GM18858 (cell line): Measurements from ENCODE around the gene MRM2.
"Not testable (repeated sequence)": the region's sequence is repeated elsewhere in the genome, so short reads cannot be mapped to it uniquely, and the experiment has no call there.

ENCODE experiments used
- ATAC-seq: cut with Tn5 transposase; IDR thresholded peaks from one replicate; pipeline ENCODE4 v1.9.1; 2021; ENCODE audit not compliant: unreplicated experiment

Gene MRM2

DNA sequence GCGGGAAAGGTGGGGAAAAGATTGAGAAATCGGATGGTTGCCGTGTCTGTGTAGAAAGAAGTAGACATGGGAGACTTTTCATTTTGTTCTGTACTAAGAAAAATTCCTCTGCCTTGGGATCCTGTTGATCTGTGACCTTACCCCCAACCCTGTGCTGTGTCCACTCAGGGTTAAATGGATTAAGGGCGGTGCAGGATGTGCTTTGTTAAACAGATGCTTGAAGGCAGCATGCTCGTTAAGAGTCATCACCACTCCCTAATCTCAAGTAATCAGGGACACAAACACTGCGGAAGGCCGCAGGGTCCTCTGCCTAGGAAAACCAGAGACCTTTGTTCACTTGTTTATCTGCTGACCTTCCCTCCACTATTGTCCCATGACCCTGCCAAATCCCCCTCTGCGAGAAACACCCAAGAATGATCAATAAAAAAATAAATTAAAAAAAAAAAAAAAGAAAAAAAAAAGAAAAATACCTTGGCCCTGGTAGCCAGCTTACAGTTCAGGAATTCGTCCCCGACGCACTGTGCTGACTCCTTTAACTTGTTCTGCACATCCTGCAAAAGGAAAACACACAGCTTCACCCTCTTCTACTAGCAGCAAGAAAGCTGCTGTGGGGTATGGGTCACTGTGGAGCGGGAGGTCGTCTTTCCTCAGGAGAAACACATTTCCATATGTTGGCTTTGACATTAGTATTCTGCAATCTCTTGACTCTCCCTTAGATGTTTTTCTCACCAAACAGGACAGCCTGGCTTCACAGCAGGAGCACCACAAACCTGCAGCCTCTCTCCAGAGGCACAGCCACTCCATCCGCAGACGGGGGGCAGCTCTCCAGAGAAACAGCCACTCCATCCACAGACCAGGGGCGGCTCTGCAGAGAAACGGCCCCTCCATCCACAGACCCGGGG is 27.3 kb upstream of the MRM2 start:
- not testable (repeated sequence) for ATAC-seq

DNA sequence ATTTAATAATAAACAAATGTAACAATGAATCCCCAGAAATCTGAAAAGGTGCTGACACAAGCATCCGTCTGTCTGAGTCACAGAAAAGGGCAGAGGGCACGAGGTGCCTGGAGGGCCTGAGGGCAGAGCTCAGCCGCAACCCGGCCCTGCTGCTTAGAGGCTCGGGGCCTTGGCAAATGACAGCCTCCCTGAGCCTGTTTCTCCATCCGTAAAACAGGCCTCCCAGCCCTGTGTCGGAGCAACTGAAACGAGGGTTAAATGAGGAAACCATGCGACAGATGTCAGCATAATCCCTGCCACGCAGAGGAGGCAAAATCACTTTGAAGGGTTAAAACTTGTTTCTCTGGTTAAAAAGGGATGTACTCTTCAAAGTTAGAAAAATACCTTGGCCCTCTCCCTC is 24.9 kb upstream of the MRM2 start:
- no peak for ATAC-seq

- no peak for ATAC-seq
Observed at GRCh38 chr7:2264158-2264557, 22.2 kb upstream of the MRM2 start.

- ATAC-seq: no peak
Observed at GRCh38 chr7:2263176-2263575, 21.2 kb upstream of the MRM2 start.

GRCh38 chr7:2261611-2262010 is 19.6 kb upstream of the MRM2 start:
- no peak for ATAC-seq

DNA sequence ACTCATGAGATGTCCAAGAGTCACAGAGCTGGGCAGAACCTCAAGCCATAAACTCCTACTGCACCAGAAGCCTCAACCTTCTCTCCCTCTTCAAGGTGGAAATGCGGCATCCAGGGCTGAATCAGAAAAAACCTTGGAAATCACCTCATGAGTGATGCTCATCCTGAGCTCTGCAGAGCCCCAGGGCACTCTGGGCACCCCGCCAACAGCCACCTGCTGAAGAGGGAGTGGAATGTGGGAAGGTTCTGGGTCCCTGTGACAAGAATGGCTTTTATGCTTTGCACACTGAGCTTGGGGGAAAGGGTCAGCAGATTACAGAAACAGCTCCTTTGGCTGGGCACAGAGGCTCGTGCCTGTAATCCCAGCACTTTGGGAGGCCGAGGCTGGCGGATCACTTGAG is 18.8 kb upstream of the MRM2 start:
- no peak for ATAC-seq

DNA sequence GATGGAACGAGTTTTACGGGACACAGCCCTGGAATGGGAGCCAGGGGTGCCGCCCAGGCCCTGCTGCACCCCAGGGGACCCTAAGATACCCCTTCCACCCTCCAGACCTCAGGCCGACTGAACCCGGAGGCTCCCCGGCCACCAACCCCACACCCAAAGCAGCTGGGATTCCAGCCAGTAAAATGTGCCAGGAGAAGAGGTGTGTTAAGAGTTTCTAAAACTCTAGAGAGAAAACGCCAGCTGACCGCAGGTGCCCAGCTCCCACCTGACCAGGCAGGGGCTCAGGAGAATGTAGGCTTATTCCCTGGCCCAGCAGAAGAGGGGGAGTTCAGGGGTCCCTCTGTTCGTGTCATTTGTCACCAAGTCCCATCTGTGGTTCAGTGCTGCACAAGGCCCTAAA is 17.5 kb upstream of the MRM2 start:
- no peak for ATAC-seq

GRCh38 chr7:2258661-2259365 is 16.8 kb upstream of the MRM2 start:
- peak; percentile 57 for ATAC-seq

DNA sequence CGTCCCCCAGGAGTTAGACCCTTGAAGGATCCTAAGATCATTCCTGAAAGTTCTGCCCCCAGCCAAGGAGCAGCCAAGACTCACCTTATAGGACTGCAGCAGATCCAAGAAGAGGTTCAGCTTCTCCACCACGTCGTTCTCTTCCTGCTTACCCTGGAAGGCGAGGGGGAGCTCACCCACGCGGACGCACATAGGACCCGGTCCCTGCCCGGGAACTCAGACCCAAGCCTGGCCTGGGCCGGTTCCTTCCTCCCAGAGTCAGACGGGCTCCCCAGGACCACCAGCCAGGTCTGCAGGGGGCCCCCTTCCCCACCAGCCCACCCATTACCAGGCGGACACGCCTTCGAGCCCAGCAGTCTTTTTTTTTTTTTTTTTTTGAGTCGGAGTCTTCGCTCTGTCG is 15.6 kb upstream of the MRM2 start:
- ATAC-seq: no peak

GRCh38 chr7:2257046-2257551 is 15.1 kb upstream of the MRM2 start:
- no peak for ATAC-seq

DNA sequence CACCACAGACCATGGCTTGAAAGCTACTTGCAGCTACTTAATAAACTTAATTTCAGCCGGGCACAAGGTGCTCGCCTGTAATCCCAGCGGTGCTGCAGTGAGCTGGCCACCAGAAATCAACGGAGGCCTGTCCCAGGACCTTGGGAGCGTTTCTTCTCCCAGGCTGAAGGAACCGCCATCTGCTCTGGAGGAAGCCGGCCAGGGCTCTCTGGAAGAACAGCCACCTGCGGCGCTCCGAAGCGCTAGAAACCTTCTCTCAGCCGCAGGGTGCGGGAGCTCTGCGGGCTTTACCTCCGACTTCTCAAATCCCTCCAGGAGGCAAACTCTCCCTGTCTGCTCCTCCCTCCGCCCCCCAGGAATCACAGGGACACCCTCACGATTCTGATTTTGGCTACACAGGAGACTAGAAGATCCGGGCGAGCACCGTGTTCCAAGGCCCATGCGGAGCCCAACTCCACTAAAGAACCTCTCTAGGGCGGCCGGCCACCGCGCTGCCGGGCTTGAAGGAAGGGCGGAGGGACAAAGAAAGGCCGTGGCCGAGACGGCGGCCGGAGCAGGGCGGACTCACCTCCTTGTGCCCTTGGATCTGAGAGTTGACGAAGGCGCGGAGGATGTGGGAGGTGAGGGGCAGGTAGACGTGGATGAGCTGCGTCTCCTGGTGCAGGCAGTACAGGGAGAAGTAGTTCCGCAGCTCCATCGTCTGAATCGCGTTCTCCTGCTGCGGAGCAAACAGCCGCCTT is 14.5 kb upstream of the MRM2 start:
- ATAC-seq: no peak

DNA sequence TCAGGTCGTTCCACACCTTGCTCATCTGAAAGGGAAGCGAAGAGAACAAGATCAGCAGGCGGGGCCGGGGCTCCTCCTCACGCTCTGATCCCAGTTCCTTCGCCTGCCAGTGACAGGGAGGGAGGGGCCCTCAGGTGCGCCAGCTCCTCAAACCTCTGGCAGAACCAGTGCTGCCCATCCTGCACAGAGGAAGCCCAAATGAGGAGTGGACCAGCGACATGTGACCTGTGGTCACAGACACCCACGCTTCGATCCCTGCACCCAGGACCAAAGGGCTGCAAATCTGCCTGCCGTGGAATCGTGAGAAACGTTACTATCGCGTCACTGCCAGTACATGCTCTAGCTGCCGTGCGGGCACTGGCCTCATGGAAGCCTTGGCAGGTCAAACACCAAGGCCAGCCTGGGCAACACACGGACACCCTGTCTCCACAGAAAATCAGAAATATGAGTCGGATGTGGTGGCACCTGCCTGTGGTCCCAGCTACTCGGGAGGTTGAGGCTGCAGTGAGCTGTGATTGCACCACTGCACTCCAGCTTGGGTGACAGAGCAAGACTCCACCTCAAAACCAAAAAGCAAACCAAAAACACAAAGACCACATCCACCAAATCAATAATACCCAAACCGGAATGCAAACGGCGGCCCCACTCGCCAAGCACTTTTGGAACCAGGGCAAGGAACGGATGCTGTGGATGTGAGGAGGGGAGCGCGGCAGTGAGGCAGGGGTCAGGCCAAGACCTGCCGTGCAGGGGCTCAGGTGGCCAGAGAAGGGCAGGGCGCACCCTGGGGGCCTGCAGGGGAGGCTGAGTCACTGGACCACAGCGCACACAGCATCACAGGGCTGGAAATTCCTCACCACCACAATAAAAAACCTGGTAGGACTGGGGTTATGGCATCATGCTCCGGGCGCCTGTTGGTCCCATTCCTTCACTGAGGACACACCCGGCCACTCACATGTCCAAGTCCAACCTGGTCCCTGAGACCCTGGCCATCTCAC is 13.4 kb upstream of the MRM2 start:
- no peak for ATAC-seq

- ATAC-seq: no peak
Observed at GRCh38 chr7:2254429-2255144, 12.6 kb upstream of the MRM2 start.

- ATAC-seq: no peak
Observed at GRCh38 chr7:2253525-2254244, 11.7 kb upstream of the MRM2 start.

DNA sequence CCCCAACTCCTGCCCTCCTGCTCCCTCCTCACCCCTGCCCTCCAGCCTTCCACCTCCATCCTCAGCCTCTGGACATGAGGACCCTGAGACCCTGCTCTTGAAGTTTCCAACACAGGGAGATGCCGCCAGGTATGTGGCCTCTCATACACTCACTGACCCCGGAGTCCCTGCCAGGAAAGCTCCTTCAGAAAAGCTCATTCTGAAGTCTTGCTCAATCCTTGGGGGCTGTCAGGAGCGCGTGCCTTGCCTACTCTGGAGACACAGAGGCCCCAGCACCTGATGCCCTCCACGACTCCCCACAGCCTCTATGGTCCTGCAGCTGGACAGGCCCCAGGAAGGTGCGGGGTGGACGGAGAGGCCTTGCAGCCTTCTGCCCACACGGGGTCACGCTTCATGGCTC is 11.0 kb upstream of the MRM2 start:
- no peak for ATAC-seq

GRCh38 chr7:2251841-2252771 is 10.1 kb upstream of the MRM2 start:
- no peak for ATAC-seq

DNA sequence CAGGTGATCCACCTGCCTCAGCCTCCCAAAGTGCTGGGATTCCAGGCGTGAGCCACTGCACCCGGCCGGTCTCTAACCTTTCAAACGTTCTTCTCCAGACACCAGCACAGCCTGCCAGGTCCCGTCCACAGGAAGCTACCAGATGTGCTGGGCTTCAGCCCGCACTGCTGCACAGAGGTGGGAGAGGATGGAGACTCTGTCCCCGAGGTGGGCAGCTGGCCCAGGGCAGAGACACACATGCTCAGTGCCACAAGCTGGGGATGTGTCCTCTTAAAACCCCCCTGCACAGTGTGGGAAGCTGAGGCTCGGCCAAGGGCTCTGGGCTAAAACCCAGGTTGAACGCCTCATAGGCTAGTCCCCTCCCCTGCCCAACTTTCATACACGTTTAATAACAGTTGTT is 9.4 kb upstream of the MRM2 start:
- ATAC-seq: no peak

GRCh38 chr7:2249744-2250323 is 7.8 kb upstream of the MRM2 start:
- ATAC-seq: no peak
